HepG2 (cell line): Measurements from ENCODE around the gene CSTPP1. TPM values are rescaled to one million over a fixed set of nuclear protein-coding genes. Genes with fewer than 3 reads are reported as not detected.

Source experiments
- ATAC-seq: fragments of 200-7000 bp; cut with Tn5 transposase; 3 replicates; pipeline ENCODE4 v1.9.1; 2020; ENCODE audit warnings: mild to moderate bottlenecking, moderate library complexity
- BruUV-seq: library from RNA; stranded (reverse); fragments of 400-500 nt; replicated peaks from 2 replicates; lab custom pipeline; 2021; lab: Mats Ljungman, UMichigan
- CTCF ChIA-PET: fragments of 300-600 bp; formaldehyde crosslinking; extraction: SDS; loops from one replicate; lab custom pipeline; 2021; ENCODE audit warnings: low total read pairs, inconsistent platforms, low intra/inter-chr PET ratio; lab: Yijun Ruan, JAX
- POLR2A ChIA-PET: fragments of 350-600 bp; sonication (Branson Sonifier 250); formaldehyde crosslinking; loops from one replicate; lab custom pipeline; 2020; ENCODE audit warnings: antibody characterized with exemption, inconsistent platforms; lab: Yijun Ruan, JAX
- DNase-seq: peaks from one replicate; pipeline ENCODE4 v3.0.0-alpha.2; 2015; ENCODE audit warnings: low spot score
- FAIRE-seq: peaks from 3 replicates; lab custom pipeline; 2011; peaks lifted over from hg19 to GRCh38; lab: Jason Lieb, UNC
- H2AFZ ChIP-seq: one replicate; pipeline ENCODE4 v1.6.1; 2011; ENCODE audit warnings: low read length, inconsistent platforms
- H3K27ac ChIP-seq: fragments of 300-600 bp; 3 replicates; pipeline ENCODE4 v1.8.0; 2011; ENCODE audit warnings: mixed run types, mild to moderate bottlenecking, mixed read lengths, low read length, inconsistent platforms; ENCODE audit not compliant: insufficient read depth; ENCODE audit errors: extremely low read length
- H3K27me3 ChIP-seq, 2 experiments: fragments of 200-600 bp in 1 of 2; 2 replicates in 1 of 2; 3 replicates in 1 of 2; pipeline versions ENCODE4 v1.6.0 to v1.8.0; 2011; ENCODE audit warnings: low read length in 2 of 2, mild to moderate bottlenecking in 2 of 2, moderate library complexity in 2 of 2, inconsistent platforms in 1 of 2; ENCODE audit not compliant: insufficient read depth in 2 of 2, control insufficient read depth in 1 of 2
- H3K36me3 ChIP-seq, 2 experiments: fragments of 200-600 bp in 1 of 2; replicated peaks in 1 of 2; 2 replicates in 1 of 2; 3 replicates in 1 of 2; pipeline versions ENCODE4 v1.5.1 to v1.8.0; 2011; ENCODE audit warnings: low read length in 2 of 2, inconsistent platforms in 1 of 2; ENCODE audit not compliant: insufficient read depth in 2 of 2, control insufficient read depth in 1 of 2
- H3K4me1 ChIP-seq: 2 replicates; pipeline ENCODE4 v1.5.1; 2012; ENCODE audit warnings: low read length, inconsistent platforms; ENCODE audit not compliant: insufficient read depth
- H3K4me2 ChIP-seq: 2 replicates; pipeline ENCODE4 v1.6.0; 2011; ENCODE audit warnings: low read depth, low read length, inconsistent platforms
- H3K4me3 ChIP-seq, 3 experiments: fragments of 200-600 bp in 1 of 3; sonication (generic), shearing (Covaris generic) in 1 of 3; replicated peaks in 1 of 3; 2 replicates each; pipeline ENCODE4 v1.5.1; 2011 to 2016; ENCODE audit warnings: low read length in 3 of 3, inconsistent platforms in 2 of 3, low read depth in 2 of 3, mild to moderate bottlenecking in 2 of 3, control low read depth in 1 of 3, mixed read lengths in 1 of 3; ENCODE audit not compliant: insufficient read depth in 1 of 3
- H3K79me2 ChIP-seq: one replicate; pipeline ENCODE4 v1.6.1; 2011; ENCODE audit warnings: low read length, inconsistent platforms; ENCODE audit not compliant: insufficient read depth
- H3K9ac ChIP-seq: 2 replicates; pipeline ENCODE4 v1.6.0; 2011; ENCODE audit warnings: mild to moderate bottlenecking, low read depth, low read length, inconsistent platforms; ENCODE audit not compliant: insufficient read depth
- H3K9me3 ChIP-seq: 2 replicates; pipeline ENCODE4 v1.5.1; 2012; ENCODE audit warnings: mild to moderate bottlenecking, low read length
- H4K20me1 ChIP-seq: 2 replicates; pipeline ENCODE4 v1.6.0; 2011; ENCODE audit warnings: inconsistent platforms, mild to moderate bottlenecking, low read length, moderate library complexity; ENCODE audit not compliant: insufficient read depth
- ATM ChIP-seq: fragments of 450-650 bp; IDR thresholded peaks from 2 replicates; pipeline ENCODE4 v1.7.1; 2017; ENCODE audit warnings: mild to moderate bottlenecking, borderline replicate concordance
- DMAP1 ChIP-seq: IDR thresholded peaks from 2 replicates; pipeline ENCODE4 v1.6.1; 2016
- GABPA ChIP-seq, 2 experiments: IDR thresholded peaks; 2 replicates each; pipeline ENCODE4 v1.6.1; 2011 to 2016; ENCODE audit warnings: low read depth in 2 of 2, low read length in 1 of 2, missing biosample characterization in 1 of 2, missing genetic modification characterization in 1 of 2
- KAT7 ChIP-seq: IDR thresholded peaks from 2 replicates; pipeline ENCODE4 v1.6.1; 2018; ENCODE audit warnings: borderline replicate concordance, missing compliant biosample characterization
- NFATC3 ChIP-seq: sonication (generic); formaldehyde crosslinking; IDR thresholded peaks from 2 replicates; pipeline ENCODE4 v1.5.1; 2020; ENCODE audit warnings: mild to moderate bottlenecking, missing genetic modification reagents
- NFIB ChIP-seq: sonication (generic); formaldehyde crosslinking; IDR thresholded peaks from 2 replicates; pipeline ENCODE4 v1.9.0; 2021; ENCODE audit warnings: missing genetic modification reagents, mild to moderate bottlenecking, borderline replicate concordance
- SNRNP70 ChIP-seq: fragments of 200-400 bp; formaldehyde crosslinking; IDR thresholded peaks from 2 replicates; pipeline ENCODE4 v1.6.1; 2017; ENCODE audit warnings: mild to moderate bottlenecking, low read depth, low read length, moderate library complexity
- SOX6 ChIP-seq, 2 experiments: fragments of 450-650 bp in 1 of 2; sonication (generic) in 1 of 2; formaldehyde crosslinking in 1 of 2; IDR thresholded peaks; 2 replicates each; pipeline versions ENCODE4 v1.4.0 to v1.6.1; 2017 to 2020; ENCODE audit warnings: antibody characterized with exemption in 1 of 2, mild to moderate bottlenecking in 1 of 2, missing genetic modification reagents in 1 of 2
- TEAD2 ChIP-seq: sonication (generic); formaldehyde crosslinking; IDR thresholded peaks from 2 replicates; pipeline ENCODE4 v1.9.0; 2021; ENCODE audit warnings: missing genetic modification reagents
- TERF1 ChIP-seq: sonication (generic); formaldehyde crosslinking; IDR thresholded peaks from 2 replicates; pipeline ENCODE4 v1.8.0; 2022; ENCODE audit warnings: mild to moderate bottlenecking, missing genetic modification reagents, moderate library complexity
- TFDP2 ChIP-seq: sonication (generic); formaldehyde crosslinking; IDR thresholded peaks from 2 replicates; pipeline ENCODE4 v1.4.0; 2020; ENCODE audit warnings: missing genetic modification reagents
- THAP9 ChIP-seq: sonication (generic); formaldehyde crosslinking; IDR thresholded peaks from 2 replicates; pipeline ENCODE4; 2020; ENCODE audit warnings: missing genetic modification reagents, mild to moderate bottlenecking, borderline replicate concordance
- ZBTB21 ChIP-seq: sonication (generic); formaldehyde crosslinking; IDR thresholded peaks from 2 replicates; pipeline ENCODE4 v1.4.0; 2020; ENCODE audit warnings: missing genetic modification reagents
- ZNF282 ChIP-seq: fragments of 450-650 bp; IDR thresholded peaks from 2 replicates; pipeline ENCODE4 v1.6.1; 2018; ENCODE audit not compliant: partially characterized antibody
- ZNF326 ChIP-seq: sonication (generic); formaldehyde crosslinking; IDR thresholded peaks from 2 replicates; pipeline ENCODE4 v1.4.0; 2020; ENCODE audit warnings: missing genetic modification reagents, borderline replicate concordance
- ZNF329 ChIP-seq: sonication (generic); formaldehyde crosslinking; IDR thresholded peaks from 2 replicates; pipeline ENCODE4 v1.9.0; 2021; ENCODE audit warnings: low read depth, mild to moderate bottlenecking, missing genetic modification reagents
- WGBS: methylation state at CpG from one replicate; pipeline ENCODE4 v1.1.6; 2017; ENCODE audit warnings: low lambda C conversion rate; 5-methylcytosine and 5-hydroxymethylcytosine counted together
- in situ Hi-C: cut with HindIII; loops from 2 replicates; pipeline ENCODE4 v1.10.0; 2017; ENCODE audit warnings: low pct_unique_long_range_greater_than_20kb; ENCODE audit not compliant: extremely low pct_ligation_motif_present
- intact Hi-C: fragments of 100-400 bp; cut with micrococcal nuclease; formaldehyde crosslinking; loops from one replicate; pipeline ENCODE4 v1.10.0; 2022; ENCODE audit not compliant: unreplicated experiment
- polyA plus RNA-seq, 8 experiments: library from polyadenylated mRNA; depleted of rRNA in 3 of 8; stranded (reverse) in 7 of 8; unstranded in 1 of 8; fragments of >200 nt; fragmentation: Illumina TruSeq in 4 of 8; extraction: Trizol in 4 of 8; gene quantifications; 2 replicates each; pipeline versions ENCODE4 v1.2.1 to v1.2.3, GENCODE V29; 2011 to 2016; ENCODE audit warnings: low read depth in 4 of 8, missing spikeins in 1 of 8, mixed read lengths in 1 of 8; ENCODE audit not compliant: insufficient read depth in 1 of 8
- total RNA-seq, 5 experiments: library from RNA; depleted of rRNA; stranded (reverse); fragments of >200 nt; fragmentation: Illumina TruSeq; extraction: Trizol; gene quantifications; 2 replicates each; pipeline ENCODE4 v1.2.3, GENCODE V29; 2016; ENCODE audit warnings: low read depth in 1 of 5

Gene CSTPP1
- total and polyA plus RNA-seq, 2 of the 13 experiments (the other 11 are each of a cell fraction or from before 2014, with no cell fraction given): 12.3 to 14.6 TPM

- intact Hi-C loops: loop anchor here (10.0 kb wide), 1 partner anchor 95 kb away; no protein-coding TSS in a partner anchor
Measured at GRCh38 chr11:47099918-47100315, 163.4 kb downstream of the CSTPP1 start.

GRCh38 chr11:47101406-47101805 is 164.8 kb downstream of the CSTPP1 start:
- no peak overlapping the region for H3K4me3 ChIP-seq
- H3K27me3 ChIP-seq: no peaks in the 10 kb centered on the region
- no peak for ATAC-seq
- H3K9me3 ChIP-seq: no peaks in the 10 kb centered on the region
- no TSS peak for BruUV-seq
- 88% methylated on average over 3 of the region's 3 CpGs for WGBS
- no peak for DNase-seq
- H4K20me1 ChIP-seq: no peaks in the 10 kb centered on the region
- H3K79me2 ChIP-seq: no peaks in the 10 kb centered on the region
- in situ Hi-C loops (no loop called here), intact Hi-C loops (no loop called here)
- no peak overlapping the region for H2AFZ ChIP-seq
- ChIA-PET POLR2A (no interaction called here), CTCF (no interaction called here)
- H3K27ac ChIP-seq: no peak overlapping the region
- H3K4me1 ChIP-seq: peaks cover 25% of the 10 kb centered on the region
- H3K9ac ChIP-seq: no peak overlapping the region
- H3K4me2 ChIP-seq: no peak overlapping the region
- no peaks in the 10 kb centered on the region for H3K36me3 ChIP-seq
- FAIRE-seq: no peak
- TF ChIP-seq TEAD2 (CRISPR knock-in tag) (no peak), SOX6 (IDR thresholded peaks at IDR 0.05) (no peak), SOX6 (CRISPR knock-in tag; IDR thresholded peaks at IDR 0.05) (no peak), ZNF326 (CRISPR knock-in tag) (no peak), SNRNP70 (no peak), NFIB (CRISPR knock-in tag) (no peak), TERF1 (CRISPR knock-in tag) (no peak), ZNF282 (no peak), ATM (no peak), TFDP2 (CRISPR knock-in tag) (no peak), THAP9 (CRISPR knock-in tag) (no peak)

More at GRCh38 chr11:47099918-47100315, 163.4 kb downstream of the CSTPP1 start:
- peaks cover 37% of the 10 kb centered on the region for H3K4me1 ChIP-seq
- no peaks in the 10 kb centered on the region for H3K9me3 ChIP-seq
- no peaks in the 10 kb centered on the region for H3K79me2 ChIP-seq
- H2AFZ ChIP-seq: no peak overlapping the region
- no peak for TF ChIP-seq KAT7 (CRISPR knock-in tag)
- no peak for TF ChIP-seq NFATC3 (CRISPR knock-in tag)
- TF ChIP-seq GABPA (IDR thresholded peaks at IDR 0.05; ENCODE audit: low read depth, low read length): no peak
- no peak for TF ChIP-seq GABPA (CRISPR knock-in tag; IDR thresholded peaks at IDR 0.05; ENCODE audit: low read depth)
- no peak for TF ChIP-seq ZBTB21 (CRISPR knock-in tag)
- TF ChIP-seq ZNF329 (CRISPR knock-in tag): no peak
- TF ChIP-seq DMAP1 (CRISPR knock-in tag): no peak
- TF ChIP-seq, all 625 proteins: peak for 0
- H3K36me3 ChIP-seq: no peaks in the 10 kb centered on the region
- CTCF ChIA-PET: no interaction called here
- POLR2A ChIA-PET: no interaction called here
- FAIRE-seq (no peak), ATAC-seq (no peak), DNase-seq (no peak)
- H3K4me3 ChIP-seq: no peak overlapping the region
- no peaks in the 10 kb centered on the region for H4K20me1 ChIP-seq
- no peak overlapping the region for H3K4me2 ChIP-seq
- H3K27me3 ChIP-seq: no peaks in the 10 kb centered on the region
- in situ Hi-C loops: no loop called here
- H3K9ac ChIP-seq: no peak overlapping the region
- no peak overlapping the region for H3K27ac ChIP-seq
- BruUV-seq: no TSS peak
